K562 (cell line): ENCODE measurements around the gene BTBD17. TPM values are rescaled to one million over a fixed set of nuclear protein-coding genes. Genes with fewer than 3 reads are reported as not detected.

ENCODE experiments used
- CREM ChIP-seq: IDR thresholded peaks from 2 replicates; pipeline ENCODE4 v1.6.1; 2014; ENCODE audit warnings: antibody characterized with exemption, low read depth
- CTCF ChIP-seq, 3 experiments: IDR thresholded peaks in 2 of 3; conservative IDR thresholded peaks in 1 of 3; 2 replicates each; pipeline ENCODE4 v1.5.1; 2011 to 2012; ENCODE audit warnings: low read length in 3 of 3, mild to moderate bottlenecking in 3 of 3, control low read depth in 2 of 3, improper control_type of control experiment in 1 of 3, inconsistent platforms in 1 of 3, low read depth in 1 of 3, mixed read lengths in 1 of 3, moderate library complexity in 1 of 3; ENCODE audit not compliant: insufficient read depth in 2 of 3
- JUN ChIP-seq, 2 experiments: sonication (generic) in 1 of 2; formaldehyde crosslinking in 1 of 2; IDR thresholded peaks; 2 replicates each; pipeline versions ENCODE4 v1.6.1 to v1.8.0; 2012 to 2022; ENCODE audit warnings: borderline replicate concordance in 2 of 2, mild to moderate bottlenecking in 2 of 2, improper control_type of control experiment in 1 of 2, low read depth in 1 of 2, low read length in 1 of 2, missing genetic modification reagents in 1 of 2
- MITF ChIP-seq: IDR thresholded peaks from 2 replicates; pipeline ENCODE4 v1.6.1; 2014; ENCODE audit warnings: antibody characterized with exemption
- SMAD1 ChIP-seq: fragments of 150-350 bp; IDR thresholded peaks from 2 replicates; pipeline ENCODE4 v1.6.1; 2014; ENCODE audit warnings: low read length, low read depth; ENCODE audit not compliant: partially characterized antibody
- VEZF1 ChIP-seq: fragments of 200-800 bp; sonication (Bioruptor generic); IDR thresholded peaks from 2 replicates; pipeline ENCODE4 v1.6.1; 2017; ENCODE audit warnings: missing genetic modification characterization, missing compliant biosample characterization
- ZC3H8 ChIP-seq: fragments of 450-650 bp; IDR thresholded peaks from 2 replicates; pipeline ENCODE4 v1.6.1; 2017
- ZNF740 ChIP-seq, 3 experiments: fragments of 200-800 bp in 1 of 3; sonication (Bioruptor generic) in 1 of 3; sonication (generic) in 1 of 3; formaldehyde crosslinking in 1 of 3; IDR thresholded peaks; 2 replicates each; pipeline versions ENCODE4 v1.6.1 to v1.8.0; 2016 to 2022; ENCODE audit warnings: mild to moderate bottlenecking in 2 of 3, missing compliant biosample characterization in 2 of 3, missing genetic modification characterization in 2 of 3, missing genetic modification reagents in 1 of 3
- polyA plus RNA-seq, 8 experiments: library from polyadenylated mRNA; depleted of rRNA in 4 of 8; stranded (reverse) in 5 of 8; unstranded in 3 of 8; fragments of >200 nt; fragmentation: Nextera tagmentation in 2 of 8; fragmentation: Illumina TruSeq in 1 of 8; extraction: Ambion mirVana in 2 of 8; extraction: Trizol in 1 of 8; gene quantifications; 2 replicates each; pipeline versions ENCODE4 v1.2.1 to v1.2.3, GENCODE V29; 2011 to 2014; ENCODE audit warnings: inconsistent platforms in 1 of 8, missing spikeins in 1 of 8
- total RNA-seq, 7 experiments: library from RNA; depleted of rRNA in 6 of 7; stranded (reverse); fragments of >200 nt in 6 of 7; fragmentation: Illumina TruSeq in 2 of 7; extraction: Trizol in 2 of 7; gene quantifications; 2 replicates each; pipeline versions ENCODE4 v1.2.1 to v1.2.3, GENCODE V29; 2011 to 2021; ENCODE audit warnings: low replicate concordance in 1 of 7
- TF ChIP-seq, protein P1 (sequence below), 2 experiments: fragments of 450-650 bp; formaldehyde crosslinking in 1 of 2; IDR thresholded peaks; 2 replicates each; pipeline versions ENCODE4 v1.4.0 to v1.6.1; 2014 to 2020; ENCODE audit warnings: mild to moderate bottlenecking in 2 of 2, borderline replicate concordance in 1 of 2, low read depth in 1 of 2

Gene BTBD17
- total and polyA plus RNA-seq, 9 of the 15 experiments (the other 6 are each of a cell fraction or from before 2014, with no cell fraction given) = not detected

GRCh38 chr17:74368341-74369081, 6.8 kb upstream of the BTBD17 start (continued):
- TF ChIP-seq VEZF1 (peak; percentile 97), MITF (no peak), SMAD1 (no peak), JUN (IDR thresholded peaks at IDR 0.05; ENCODE audit: borderline replicate concordance, low read depth, low read length) (no peak), JUN (CRISPR knock-in tag; IDR thresholded peaks at IDR 0.05; ENCODE audit: borderline replicate concordance) (no peak), ZNF740 (CRISPR knock-in tag; IDR thresholded peaks at IDR 0.05) (peak; percentile 88), ZNF740 (tag; IDR thresholded peaks at IDR 0.05) (peak in 1 of 2 experiments; percentile 65; a peak in 2 of 4 replicates), ZC3H8 (no peak), CREM (0 out of 2 replicates have a peak, but pooled peaks have one; percentile 22), CTCF (IDR thresholded peaks at IDR 0.05 in 2 of 3, conservative IDR thresholded peaks at IDR 0.05 in 1 of 3; ENCODE audit: insufficient read depth in 2 of 3, low read depth in 1 of 3, low read length in 3 of 3) (peak; percentile 88 to 92 (median 90))
- TF ChIP-seq, protein P1, sequence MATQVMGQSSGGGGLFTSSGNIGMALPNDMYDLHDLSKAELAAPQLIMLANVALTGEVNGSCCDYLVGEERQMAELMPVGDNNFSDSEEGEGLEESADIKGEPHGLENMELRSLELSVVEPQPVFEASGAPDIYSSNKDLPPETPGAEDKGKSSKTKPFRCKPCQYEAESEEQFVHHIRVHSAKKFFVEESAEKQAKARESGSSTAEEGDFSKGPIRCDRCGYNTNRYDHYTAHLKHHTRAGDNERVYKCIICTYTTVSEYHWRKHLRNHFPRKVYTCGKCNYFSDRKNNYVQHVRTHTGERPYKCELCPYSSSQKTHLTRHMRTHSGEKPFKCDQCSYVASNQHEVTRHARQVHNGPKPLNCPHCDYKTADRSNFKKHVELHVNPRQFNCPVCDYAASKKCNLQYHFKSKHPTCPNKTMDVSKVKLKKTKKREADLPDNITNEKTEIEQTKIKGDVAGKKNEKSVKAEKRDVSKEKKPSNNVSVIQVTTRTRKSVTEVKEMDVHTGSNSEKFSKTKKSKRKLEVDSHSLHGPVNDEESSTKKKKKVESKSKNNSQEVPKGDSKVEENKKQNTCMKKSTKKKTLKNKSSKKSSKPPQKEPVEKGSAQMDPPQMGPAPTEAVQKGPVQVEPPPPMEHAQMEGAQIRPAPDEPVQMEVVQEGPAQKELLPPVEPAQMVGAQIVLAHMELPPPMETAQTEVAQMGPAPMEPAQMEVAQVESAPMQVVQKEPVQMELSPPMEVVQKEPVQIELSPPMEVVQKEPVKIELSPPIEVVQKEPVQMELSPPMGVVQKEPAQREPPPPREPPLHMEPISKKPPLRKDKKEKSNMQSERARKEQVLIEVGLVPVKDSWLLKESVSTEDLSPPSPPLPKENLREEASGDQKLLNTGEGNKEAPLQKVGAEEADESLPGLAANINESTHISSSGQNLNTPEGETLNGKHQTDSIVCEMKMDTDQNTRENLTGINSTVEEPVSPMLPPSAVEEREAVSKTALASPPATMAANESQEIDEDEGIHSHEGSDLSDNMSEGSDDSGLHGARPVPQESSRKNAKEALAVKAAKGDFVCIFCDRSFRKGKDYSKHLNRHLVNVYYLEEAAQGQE (IDR thresholded peaks at IDR 0.05; ENCODE audit: borderline replicate concordance) = peak; percentile 70; the same call in 1 of the 2 replicates
- TF ChIP-seq, protein P1 (CRISPR knock-in tag; IDR thresholded peaks at IDR 0.05; ENCODE audit: low read depth) = no peak
